GM12864 (cell line): ENCODE measurements around the gene SORCS2.

Source experiments
- DNase-seq: peaks from one replicate; pipeline ENCODE4 v3.0.0-alpha.2; 2011; ENCODE audit warnings: low read depth
- H3K4me3 ChIP-seq: 2 replicates; pipeline ENCODE4 v1.5.1; 2011; ENCODE audit warnings: mild to moderate bottlenecking, low read depth, low read length, control low read depth
- TF ChIP-seq, protein P1 (sequence below): IDR thresholded peaks from 2 replicates; pipeline ENCODE4 v1.5.1; 2011; ENCODE audit warnings: low read depth, mild to moderate bottlenecking, moderate library complexity, low read length, control low read depth, inconsistent platforms; ENCODE audit errors: missing control alignments

The SORCS2 gene

GRCh38 chr4:7458477-7458876, 266.1 kb downstream of the SORCS2 start:
- H3K4me3 ChIP-seq: no peak overlapping the region
- TF ChIP-seq, protein P1, sequence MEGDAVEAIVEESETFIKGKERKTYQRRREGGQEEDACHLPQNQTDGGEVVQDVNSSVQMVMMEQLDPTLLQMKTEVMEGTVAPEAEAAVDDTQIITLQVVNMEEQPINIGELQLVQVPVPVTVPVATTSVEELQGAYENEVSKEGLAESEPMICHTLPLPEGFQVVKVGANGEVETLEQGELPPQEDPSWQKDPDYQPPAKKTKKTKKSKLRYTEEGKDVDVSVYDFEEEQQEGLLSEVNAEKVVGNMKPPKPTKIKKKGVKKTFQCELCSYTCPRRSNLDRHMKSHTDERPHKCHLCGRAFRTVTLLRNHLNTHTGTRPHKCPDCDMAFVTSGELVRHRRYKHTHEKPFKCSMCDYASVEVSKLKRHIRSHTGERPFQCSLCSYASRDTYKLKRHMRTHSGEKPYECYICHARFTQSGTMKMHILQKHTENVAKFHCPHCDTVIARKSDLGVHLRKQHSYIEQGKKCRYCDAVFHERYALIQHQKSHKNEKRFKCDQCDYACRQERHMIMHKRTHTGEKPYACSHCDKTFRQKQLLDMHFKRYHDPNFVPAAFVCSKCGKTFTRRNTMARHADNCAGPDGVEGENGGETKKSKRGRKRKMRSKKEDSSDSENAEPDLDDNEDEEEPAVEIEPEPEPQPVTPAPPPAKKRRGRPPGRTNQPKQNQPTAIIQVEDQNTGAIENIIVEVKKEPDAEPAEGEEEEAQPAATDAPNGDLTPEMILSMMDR: no peak
- no peak for DNase-seq

GRCh38 chr4:7459471-7459870, 267.1 kb downstream of the SORCS2 start:
- DNase-seq: no peak
- no peak overlapping the region for H3K4me3 ChIP-seq
- TF ChIP-seq, protein P1: no peak

GRCh38 chr4:7460566-7460965, 268.2 kb downstream of the SORCS2 start:
- DNase-seq: no peak
- H3K4me3 ChIP-seq: no peak overlapping the region
- TF ChIP-seq, protein P1: no peak

- TF ChIP-seq, protein P1: no peak
- no peak for DNase-seq
- no peak overlapping the region for H3K4me3 ChIP-seq
Observed at GRCh38 chr4:7461230-7461629, 268.9 kb downstream of the SORCS2 start.

DNA sequence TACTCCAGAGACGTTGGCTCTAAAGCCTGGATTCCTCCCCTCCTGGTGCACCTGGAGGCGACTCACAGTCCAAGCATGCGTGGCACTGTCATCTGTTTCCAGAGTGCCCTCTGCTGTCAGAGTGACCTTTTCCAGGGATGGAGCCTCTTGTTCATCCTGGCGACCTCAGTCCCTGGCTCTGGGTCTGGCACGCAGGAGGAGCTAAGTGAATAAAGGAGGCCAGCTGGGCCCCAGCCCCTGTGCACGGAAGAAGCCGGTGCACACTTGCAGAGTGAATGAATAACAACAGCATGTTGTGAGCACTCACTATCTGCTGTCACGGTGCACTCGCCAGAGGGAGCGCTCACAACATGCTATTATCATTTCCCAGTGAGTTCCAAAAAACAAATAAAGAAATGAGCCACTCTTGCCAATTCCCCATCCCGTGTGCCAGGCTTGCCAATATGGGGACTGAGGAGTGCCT, 270.2 kb downstream of the SORCS2 start:
- TF ChIP-seq, protein P1: no peak
- H3K4me3 ChIP-seq: no peak overlapping the region
- DNase-seq: no peak

GRCh38 chr4:7463566-7464258, 271.4 kb downstream of the SORCS2 start:
- no peak overlapping the region for H3K4me3 ChIP-seq
- TF ChIP-seq, protein P1: no peak
- DNase-seq: no peak

DNA sequence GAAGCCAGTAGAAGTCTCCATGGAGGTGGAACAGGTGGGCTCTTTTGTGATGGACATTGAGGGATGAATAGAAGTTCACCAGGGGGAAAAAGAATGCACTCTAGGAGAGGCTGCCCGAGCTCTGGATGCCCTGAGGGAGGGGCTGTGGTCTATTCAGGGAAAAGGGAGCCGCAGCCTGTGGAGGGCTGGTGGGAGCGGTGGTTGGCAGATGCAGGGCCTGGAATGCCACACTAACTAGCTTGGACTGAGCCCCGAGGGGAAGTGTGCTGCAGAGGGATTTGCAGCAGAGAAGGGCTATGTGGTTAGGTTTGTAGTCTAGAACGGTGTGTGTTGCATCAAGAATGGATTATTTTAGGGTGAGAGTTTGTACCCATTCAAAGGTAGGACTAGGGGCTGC, 271.9 kb downstream of the SORCS2 start:
- no peak overlapping the region for H3K4me3 ChIP-seq
- DNase-seq: no peak
- TF ChIP-seq, protein P1: no peak
